ENCODE data around the gene MICAL2. TPM values are rescaled to one million over a fixed set of nuclear protein-coding genes. Genes with fewer than 3 reads are reported as not detected.

The MICAL2 gene
- total RNA-seq, result 36.7 and 43.6 TPM in 2 replicates

GRCh38 chr11:12110201-12110713 is at the start of gene MICAL2:
MICAL2 (plus strand) TSS chr11:12110590; CDS start chr11:12162156, 51,566 bp downstream.

Small RNAs within 50 kb of the gene (small RNA-seq; reads per million reads assigned to genes)
- not detected for gene MIR6124

Other genes starting within 250 kb of the MICAL2 start
- gene DKK3, start 102.0 kb upstream of the MICAL2 start, total RNA-seq, result 47.4 and 118 TPM in 2 replicates